Measurements from ENCODE around the gene TRIM46. TPM values are rescaled to one million over a fixed set of nuclear protein-coding genes. Genes with fewer than 3 reads are reported as not detected.
"Not testable (repeated sequence)": the region's sequence is repeated elsewhere in the genome, so short reads cannot be mapped to it uniquely, and the experiment has no call there.

Gene TRIM46
- polyA plus RNA-seq, 1 donor = 0.46 TPM

- peak; percentile 98 for DNase-seq (ENCODE audit: low read depth)
These were observed 53.8 kb downstream of the TRIM46 start for GRCh38 chr1:155227261-155228095.

- DNase-seq (ENCODE audit: low read depth) = no peak
These were observed 54.4 kb downstream of the TRIM46 start for GRCh38 chr1:155228096-155228427.

GRCh38 chr1:155231302-155231701 lies 57.7 kb downstream of the TRIM46 start:
- not testable (repeated sequence) for DNase-seq (ENCODE audit: low read depth)

- DNase-seq (ENCODE audit: low read depth) = peak; percentile 85
These were observed 58.6 kb downstream of the TRIM46 start for GRCh38 chr1:155232001-155232978.

GRCh38 chr1:155233502-155233901 lies 59.9 kb downstream of the TRIM46 start:
- not testable (repeated sequence) for DNase-seq (ENCODE audit: low read depth)

Other genes with a start within 250 kb of the TRIM46 start
- 26.8 TPM for gene PMVK, start 237.1 kb upstream of the TRIM46 start, polyA plus RNA-seq (ENCODE audit: insufficient read length)
- gene PBXIP1, start 217.8 kb upstream of the TRIM46 start, polyA plus RNA-seq (ENCODE audit: insufficient read length) = 164 TPM
- 28.3 TPM for gene PYGO2, start 212.1 kb upstream of the TRIM46 start, polyA plus RNA-seq (ENCODE audit: insufficient read length)
- 67.4 TPM for gene SHC1, start 203.1 kb upstream of the TRIM46 start, polyA plus RNA-seq (ENCODE audit: insufficient read length)
- gene CKS1B, start 199.2 kb upstream of the TRIM46 start, polyA plus RNA-seq (ENCODE audit: insufficient read length) = 47.6 TPM
- gene FLAD1, start 190.5 kb upstream of the TRIM46 start, polyA plus RNA-seq (ENCODE audit: insufficient read length) = 20.6 TPM
- gene LENEP, start 180.3 kb upstream of the TRIM46 start, polyA plus RNA-seq (ENCODE audit: insufficient read length) = not detected
- 11.4 TPM for gene ZBTB7B, start 171.0 kb upstream of the TRIM46 start, polyA plus RNA-seq (ENCODE audit: insufficient read length)
- 0.63 TPM for gene DCST2, start 140.1 kb upstream of the TRIM46 start, polyA plus RNA-seq (ENCODE audit: insufficient read length)
- gene DCST1, start 140.0 kb upstream of the TRIM46 start, polyA plus RNA-seq (ENCODE audit: insufficient read length) = 0.09 TPM
- gene ADAM15, start 122.5 kb upstream of the TRIM46 start, polyA plus RNA-seq (ENCODE audit: insufficient read length) = 57.1 TPM
- 6.5 TPM for gene EFNA4, start 110.1 kb upstream of the TRIM46 start, polyA plus RNA-seq (ENCODE audit: insufficient read length)
- gene EFNA3, start 95.0 kb upstream of the TRIM46 start, polyA plus RNA-seq (ENCODE audit: insufficient read length) = 2.1 TPM
- gene EFNA1, start 46.0 kb upstream of the TRIM46 start, polyA plus RNA-seq (ENCODE audit: insufficient read length) = 20.6 TPM
- 18.6 TPM for gene SLC50A1, start 38.0 kb upstream of the TRIM46 start, polyA plus RNA-seq (ENCODE audit: insufficient read length)
- gene DPM3, start 33.3 kb upstream of the TRIM46 start, polyA plus RNA-seq (ENCODE audit: insufficient read length) = 23.9 TPM
- gene KRTCAP2, start 545 bp upstream of the TRIM46 start, polyA plus RNA-seq (ENCODE audit: insufficient read length) = 85.3 TPM
- gene THBS3, start 34.0 kb downstream of the TRIM46 start, polyA plus RNA-seq (ENCODE audit: insufficient read length) = 63.0 TPM
- gene MTX1, start 34.8 kb downstream of the TRIM46 start, polyA plus RNA-seq (ENCODE audit: insufficient read length) = 16.9 TPM
- gene ENTREP3, start 81.6 kb downstream of the TRIM46 start, polyA plus RNA-seq (ENCODE audit: insufficient read length) = 16.3 TPM
- 44.4 TPM for gene SCAMP3, start 88.5 kb downstream of the TRIM46 start, polyA plus RNA-seq (ENCODE audit: insufficient read length)
- 37.0 TPM for gene CLK2, start 99.7 kb downstream of the TRIM46 start, polyA plus RNA-seq (ENCODE audit: insufficient read length)
- gene HCN3, start 103.6 kb downstream of the TRIM46 start, polyA plus RNA-seq (ENCODE audit: insufficient read length) = 4.3 TPM
- gene PKLR, start 127.6 kb downstream of the TRIM46 start, polyA plus RNA-seq (ENCODE audit: insufficient read length) = 0.09 TPM
- 115 TPM for gene FDPS, start 135.0 kb downstream of the TRIM46 start, polyA plus RNA-seq (ENCODE audit: insufficient read length)
- 27.9 TPM for gene RUSC1, start 147.0 kb downstream of the TRIM46 start, polyA plus RNA-seq (ENCODE audit: insufficient read length)

Data from forelimb muscle (tissue), 1 donor.